Stimulated activated CD4-positive, alpha-beta T cell treated with anti-CD3 and anti-CD28 coated beads, Interleukin-1b, Interleukin-23, amount 100 ng/mL, for 4 hours (primary cell): ENCODE results near the gene PLA2G6.
"Not testable (repeated sequence)": the region's sequence is repeated elsewhere in the genome, so short reads cannot be mapped to it uniquely, and the experiment has no call there.

Experiments
- DNase-seq, 2 donors: peaks; one replicate each; pipeline ENCODE4 v3.0.0-alpha.2; 2020; ENCODE audit warnings: low read depth in 2 of 2

Gene PLA2G6

DNA sequence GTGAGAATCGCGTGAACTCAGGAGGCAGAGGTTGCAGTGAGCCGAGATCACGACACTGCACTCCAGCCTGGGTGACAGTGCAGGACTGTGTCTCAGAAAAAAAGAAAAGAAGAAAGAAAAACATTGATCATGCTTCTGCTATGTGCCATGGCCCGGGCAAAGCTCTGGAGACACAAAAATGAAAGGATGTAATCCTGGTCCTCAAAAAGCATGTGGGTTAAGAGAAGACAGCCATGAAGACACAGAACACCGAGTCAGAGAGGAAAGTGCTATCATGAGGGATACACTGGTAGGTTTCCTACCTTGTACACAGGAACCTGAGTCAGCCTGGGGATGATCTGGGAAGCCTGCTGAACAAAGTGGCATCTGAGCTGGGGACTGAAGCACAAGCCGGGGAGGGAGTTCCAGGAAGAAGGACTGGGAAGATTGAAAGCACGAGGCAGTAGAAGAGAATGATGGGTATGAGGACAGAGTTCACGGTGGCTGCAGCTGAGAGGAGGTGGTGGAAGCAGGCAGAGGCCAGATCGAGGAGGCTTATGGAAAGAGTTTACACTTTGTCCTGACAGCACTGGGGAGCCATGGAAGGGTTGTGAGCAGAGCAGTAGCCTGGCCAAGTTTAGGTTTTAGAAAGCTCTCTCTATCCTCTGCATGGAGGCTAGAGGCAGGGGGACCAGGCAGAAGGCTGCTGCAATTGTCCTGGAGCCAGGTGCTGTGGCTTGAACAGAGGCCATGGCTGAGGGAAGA, 10.3 kb upstream of the PLA2G6 start:
- DNase-seq, result no peak

- no peak for DNase-seq
Measured at GRCh38 chr22:38191055-38191454, 9.4 kb upstream of the PLA2G6 start.

DNA sequence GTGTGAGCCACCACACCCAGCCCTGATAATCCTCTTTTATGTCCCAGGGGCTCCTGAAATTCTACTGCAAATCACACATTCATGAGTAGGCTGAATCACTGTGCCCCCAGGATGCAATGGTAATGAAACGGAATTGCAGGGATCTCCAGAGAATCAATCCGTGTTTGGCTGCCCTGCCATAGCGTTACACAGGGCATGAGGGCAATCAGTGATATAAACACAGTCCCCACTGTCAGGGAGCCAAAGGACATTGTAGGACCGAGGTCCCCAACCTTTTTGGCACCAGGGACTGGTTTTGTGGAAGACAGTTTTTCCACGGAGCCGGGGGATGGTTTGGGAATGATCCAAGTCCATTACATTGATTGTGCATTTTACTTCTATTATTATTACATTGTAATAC, 9.0 kb upstream of the PLA2G6 start:
- no peak for DNase-seq

GRCh38 chr22:38189104-38189503, 7.5 kb upstream of the PLA2G6 start:
- DNase-seq, result no peak

DNA sequence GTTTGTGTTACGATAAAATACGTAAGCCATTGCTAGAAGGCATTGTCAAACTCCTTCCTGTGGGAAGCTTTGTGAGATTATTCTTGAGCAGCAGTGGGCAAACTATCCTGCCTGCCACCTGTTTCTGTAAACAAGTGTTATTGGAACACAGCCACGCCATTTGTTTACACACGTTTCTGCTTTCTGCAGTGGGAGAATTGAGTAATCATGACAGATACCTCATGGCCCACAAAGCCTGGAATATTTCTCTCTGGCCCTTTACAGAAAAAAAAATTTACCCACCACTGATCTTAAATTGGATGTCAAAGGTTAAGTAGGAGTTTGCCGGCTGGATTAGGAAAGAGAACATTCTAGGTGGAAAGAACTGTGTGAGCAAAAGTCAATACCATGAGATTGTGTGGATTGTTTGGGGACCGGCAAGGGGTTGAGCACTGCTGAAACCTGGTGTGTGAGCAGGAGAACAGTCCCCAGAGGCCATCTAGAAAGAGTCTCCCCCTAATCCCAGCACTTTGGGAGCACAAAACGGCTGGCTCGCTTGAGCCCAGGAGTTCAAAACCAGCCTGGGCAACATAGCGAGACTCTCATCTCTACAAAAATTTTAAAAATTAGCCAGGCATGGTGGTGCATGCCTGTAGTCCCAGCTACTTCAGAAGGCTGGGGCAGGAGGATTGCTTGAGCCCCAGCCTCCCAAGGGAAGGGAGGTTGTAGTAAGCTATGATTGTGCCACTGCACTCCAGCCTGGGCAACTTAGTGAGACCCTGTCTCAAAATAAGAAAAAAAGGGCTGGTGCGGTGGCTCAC, 6.0 kb upstream of the PLA2G6 start:
- DNase-seq, result no peak

- DNase-seq, result no peak
Measured at GRCh38 chr22:38186429-38186828, 4.8 kb upstream of the PLA2G6 start.

GRCh38 chr22:38184788-38185187, 3.2 kb upstream of the PLA2G6 start:
- no peak for DNase-seq

DNA sequence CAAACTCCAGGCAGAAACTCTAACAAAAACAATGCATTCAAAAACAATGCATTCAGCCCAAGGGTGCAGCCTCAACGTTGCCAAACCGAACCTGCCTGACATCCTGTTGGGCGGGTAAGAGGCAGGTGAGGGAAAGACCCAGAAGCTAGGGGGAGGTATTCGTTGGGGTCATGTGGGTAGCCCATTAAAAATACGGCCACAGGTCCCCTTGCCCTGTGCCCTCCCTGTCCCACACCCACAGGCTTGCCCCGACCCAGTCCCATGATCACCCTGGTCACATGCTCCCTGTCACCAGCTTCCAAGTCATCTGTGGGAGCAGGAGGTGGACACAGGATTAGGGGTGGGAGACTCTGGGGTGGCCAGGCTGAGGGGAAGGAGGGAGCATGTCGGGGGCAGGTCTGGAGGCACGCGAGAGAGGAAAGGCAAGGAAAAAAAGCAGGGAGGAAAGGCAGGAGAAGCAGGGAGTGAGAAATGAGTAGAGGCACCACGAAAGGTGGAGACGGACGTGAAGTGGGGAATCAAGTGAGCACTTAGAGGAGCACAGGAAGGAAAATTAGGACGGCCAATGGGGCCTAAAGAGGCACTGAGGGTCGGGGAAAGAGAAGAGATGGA, 683 bp downstream of the PLA2G6 start:
- DNase-seq, result no peak

- not testable (repeated sequence) for DNase-seq
Measured at GRCh38 chr22:38178605-38178937, 3.1 kb downstream of the PLA2G6 start.

- no peak for DNase-seq
Measured at GRCh38 chr22:38177926-38178604, 3.6 kb downstream of the PLA2G6 start.

- DNase-seq, result not testable (repeated sequence)
Measured at GRCh38 chr22:38177571-38177925, 4.1 kb downstream of the PLA2G6 start.

GRCh38 chr22:38177044-38177443, 4.6 kb downstream of the PLA2G6 start:
- DNase-seq, result no peak

GRCh38 chr22:38176170-38176741, 5.4 kb downstream of the PLA2G6 start:
- peak in 1 of 2 donors; percentile 31 for DNase-seq

GRCh38 chr22:38175206-38176118, 6.2 kb downstream of the PLA2G6 start:
- no peak for DNase-seq

DNA sequence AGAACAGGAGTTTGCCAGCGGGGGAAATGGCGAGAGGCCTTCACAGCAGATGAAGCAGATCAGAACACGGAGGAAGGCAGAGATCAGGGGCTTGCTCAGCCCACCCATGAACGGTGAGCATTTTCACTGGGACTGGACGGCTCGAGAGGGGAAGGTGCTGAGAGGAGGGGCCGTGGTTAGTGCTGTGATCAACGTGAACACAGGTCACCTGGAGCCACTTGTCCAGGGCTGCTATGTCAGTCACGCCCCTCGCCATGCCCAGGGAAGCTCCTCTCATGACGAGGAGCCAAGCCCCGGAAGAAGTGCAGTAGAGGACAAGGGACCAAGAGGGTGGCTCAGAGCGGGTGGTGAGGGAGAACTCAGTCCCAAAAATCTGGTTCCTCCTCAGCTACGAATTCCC, 7.0 kb downstream of the PLA2G6 start:
- DNase-seq, result no peak

DNA sequence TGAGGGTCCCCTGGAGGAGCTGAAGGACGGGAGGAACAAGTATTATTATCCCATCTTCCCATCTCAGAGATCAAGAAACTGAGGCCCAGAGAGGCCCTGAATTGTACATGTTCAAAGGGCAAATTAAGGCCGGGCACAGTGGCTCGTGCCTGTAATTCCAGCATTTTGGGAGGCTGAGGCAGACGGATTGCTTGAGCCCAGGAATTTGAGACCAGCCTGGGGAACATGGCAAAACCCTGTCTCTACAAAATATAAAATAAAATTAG, 8.1 kb downstream of the PLA2G6 start:
- no peak for DNase-seq

DNA sequence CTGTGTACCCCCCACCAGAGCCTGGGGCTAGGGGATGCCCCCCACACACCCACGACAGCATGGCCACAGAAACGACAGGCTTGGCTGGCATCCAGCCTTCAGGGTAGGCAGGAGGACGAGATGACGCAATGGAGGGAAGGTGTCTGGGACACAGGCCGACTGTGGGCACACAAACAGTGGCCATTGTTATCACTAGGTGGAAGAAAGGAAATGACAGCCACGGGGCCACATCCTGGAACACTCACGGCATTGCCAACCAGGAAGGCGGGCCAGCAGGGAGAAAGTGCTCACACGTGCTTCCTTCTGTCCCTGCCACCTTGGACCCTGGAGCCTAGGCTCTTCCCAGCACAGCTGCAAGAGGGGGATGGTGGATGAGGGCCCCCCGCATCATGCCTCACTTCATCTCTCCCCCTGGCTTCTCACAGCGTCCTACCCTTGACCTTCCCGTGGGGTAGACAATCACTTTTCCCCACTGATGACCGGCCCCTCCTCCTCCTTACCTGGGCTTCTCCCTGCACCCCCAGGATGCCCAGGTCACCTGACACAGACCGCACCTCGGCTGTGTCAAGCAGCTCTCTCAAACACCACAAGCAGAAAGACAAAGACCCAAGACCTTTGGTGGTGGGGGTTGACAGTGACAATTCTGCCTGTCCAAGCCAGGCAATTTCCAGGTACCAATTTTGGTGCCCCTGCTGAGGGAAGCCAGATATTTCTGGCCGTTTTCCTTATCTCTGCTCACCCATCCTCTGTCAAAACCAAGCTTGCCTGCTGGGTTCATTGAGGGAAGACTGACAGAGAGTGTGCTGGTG, 8.6 kb downstream of the PLA2G6 start:
- DNase-seq, result no peak

DNA sequence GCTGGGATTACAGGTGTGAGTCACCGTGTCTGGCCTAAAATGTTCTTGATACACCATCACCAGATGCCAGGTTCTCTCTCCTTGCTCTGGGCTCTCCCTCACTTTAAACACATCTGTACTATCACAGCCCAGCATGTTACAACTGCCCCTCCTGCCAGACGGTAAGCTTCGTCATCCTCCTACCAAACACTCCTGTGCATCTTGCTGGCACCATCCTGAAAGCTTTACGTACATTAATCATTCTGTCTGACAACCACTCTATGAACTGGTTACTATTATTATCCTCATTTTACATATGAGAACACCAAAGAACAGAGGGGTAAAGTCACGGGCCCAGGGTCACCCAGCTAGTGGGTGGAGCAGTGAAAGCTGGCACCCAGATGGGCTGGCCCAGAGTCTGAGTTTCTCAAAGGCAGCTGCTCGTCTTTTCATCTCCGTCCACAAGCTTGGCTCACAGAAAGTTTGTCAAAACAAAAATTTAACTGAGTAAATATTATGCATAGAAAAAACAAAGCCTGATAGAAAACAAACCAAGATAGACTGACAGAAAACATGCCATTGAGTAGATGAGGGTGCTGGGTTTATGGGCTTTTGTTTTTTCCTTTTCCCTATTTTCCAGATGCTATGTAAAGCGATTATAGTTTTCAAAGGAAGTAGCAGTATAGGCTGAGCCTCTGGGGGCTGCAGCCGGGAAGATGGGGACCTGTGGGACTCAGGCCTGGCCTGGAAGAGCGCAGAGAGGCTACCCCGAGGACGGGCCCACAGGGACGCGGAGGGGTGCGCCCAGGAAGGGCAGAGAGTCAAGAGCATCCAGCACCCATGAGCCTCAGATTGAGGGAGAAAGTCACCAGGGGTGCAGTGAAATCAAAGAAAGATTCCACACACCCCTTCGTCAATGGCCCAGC, 9.5 kb downstream of the PLA2G6 start:
- no peak for DNase-seq

DNA sequence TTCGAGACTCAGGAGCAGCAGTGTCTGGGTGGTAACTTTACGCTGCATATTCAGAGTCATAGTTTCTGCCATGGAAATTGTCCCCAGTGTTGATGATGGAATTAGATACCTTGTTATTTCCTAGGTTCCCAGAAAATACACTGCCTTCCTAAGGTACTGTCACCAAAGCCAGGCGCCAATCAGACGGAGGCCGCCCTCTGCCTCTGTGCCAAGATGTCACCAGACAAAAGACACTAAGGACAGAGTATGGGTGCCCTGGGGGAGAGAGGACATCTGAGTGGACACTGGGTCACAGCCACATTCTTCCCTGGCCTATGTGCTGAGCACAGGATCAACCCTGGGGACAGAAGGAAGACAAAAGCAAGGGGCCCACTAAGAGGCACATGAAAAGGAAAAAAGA, 11.2 kb downstream of the PLA2G6 start:
- DNase-seq, result no peak
